A549 treated with RU486 at 1 μM for 4 hours (cell line): ENCODE data around the gene SERTAD1. TPM values are rescaled to one million over a fixed set of nuclear protein-coding genes. Genes with fewer than 3 reads are reported as not detected.

Experiments
- total RNA-seq: library from RNA; stranded (reverse); fragments of 200-300 nt; extraction: Qiagen RNA extraction; gene quantifications from 5 replicates; pipeline ENCODE4 v1.2.3, GENCODE V29; 2022; ENCODE audit warnings: low read depth

The SERTAD1 gene, protein sequence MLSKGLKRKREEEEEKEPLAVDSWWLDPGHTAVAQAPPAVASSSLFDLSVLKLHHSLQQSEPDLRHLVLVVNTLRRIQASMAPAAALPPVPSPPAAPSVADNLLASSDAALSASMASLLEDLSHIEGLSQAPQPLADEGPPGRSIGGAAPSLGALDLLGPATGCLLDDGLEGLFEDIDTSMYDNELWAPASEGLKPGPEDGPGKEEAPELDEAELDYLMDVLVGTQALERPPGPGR
- 24.4 to 39.2 TPM (median 32.1 TPM) in 5 replicates for total RNA-seq

DNA sequence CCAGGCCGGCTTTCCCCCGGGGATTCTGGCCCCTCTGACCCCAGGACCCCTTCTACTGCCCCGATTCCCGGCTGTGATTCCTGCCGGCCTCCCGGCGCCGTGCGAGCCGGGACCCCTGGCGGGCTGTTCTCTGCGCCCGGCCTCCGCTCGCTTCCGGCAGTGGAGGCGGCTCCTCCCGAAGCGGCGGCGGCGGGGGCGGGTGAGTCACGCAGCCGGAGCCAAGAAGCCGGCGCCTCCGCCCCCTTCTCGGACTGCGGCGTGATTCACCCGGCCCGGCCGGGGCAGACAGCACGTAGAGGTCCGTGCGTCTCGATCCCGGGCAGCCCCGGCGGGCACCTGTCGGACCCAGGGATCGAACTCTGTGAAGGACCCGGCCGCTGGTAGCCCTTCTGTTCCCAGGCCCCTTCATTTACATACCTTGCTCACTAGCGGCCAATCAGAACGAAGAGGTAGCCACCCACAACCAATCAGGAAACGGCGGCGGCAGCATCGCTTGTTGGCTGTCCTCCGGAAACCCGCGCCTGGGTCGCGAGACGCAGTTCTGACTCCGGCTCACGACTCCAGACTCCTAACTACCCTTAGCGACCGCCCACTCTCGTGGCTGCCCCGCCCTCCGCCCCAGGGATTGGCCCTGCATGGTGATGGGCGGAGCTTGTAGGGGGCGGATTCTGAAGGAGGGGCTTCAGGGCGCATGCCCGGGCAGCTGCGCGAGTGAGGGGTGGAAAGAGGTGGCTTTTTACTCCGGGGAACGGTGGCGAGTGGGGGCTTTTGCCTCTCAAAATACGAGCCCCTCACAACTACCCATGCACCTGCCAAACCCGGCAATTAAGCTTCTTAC is at the start of gene SERTAD1:
Gene SERTAD1 (minus strand): TSS at position 543 of the 838 bp plus-strand sequence. CDS start 2,446 bp downstream, outside the sequence.

GRCh38 chr19:40466985-40467734 is 41.4 kb upstream of the SERTAD1 start, which contains the start of gene SPTBN4:
Gene SPTBN4 (plus strand): TSS chr19:40467001. CDS start chr19:40472622, 5,621 bp downstream.

GRCh38 chr19:40465557-40466218 is 39.9 kb upstream of the SERTAD1 start, which contains the start of gene BLVRB:
Gene BLVRB (minus strand): TSS chr19:40465745. CDS start chr19:40465688, 57 bp downstream.

GRCh38 chr19:40444000-40444824 is 18.4 kb upstream of the SERTAD1 start, which contains the start of gene SERTAD3:
Gene SERTAD3 (minus strand): TSS chr19:40444335. CDS start chr19:40442080, 2,255 bp downstream.

DNA sequence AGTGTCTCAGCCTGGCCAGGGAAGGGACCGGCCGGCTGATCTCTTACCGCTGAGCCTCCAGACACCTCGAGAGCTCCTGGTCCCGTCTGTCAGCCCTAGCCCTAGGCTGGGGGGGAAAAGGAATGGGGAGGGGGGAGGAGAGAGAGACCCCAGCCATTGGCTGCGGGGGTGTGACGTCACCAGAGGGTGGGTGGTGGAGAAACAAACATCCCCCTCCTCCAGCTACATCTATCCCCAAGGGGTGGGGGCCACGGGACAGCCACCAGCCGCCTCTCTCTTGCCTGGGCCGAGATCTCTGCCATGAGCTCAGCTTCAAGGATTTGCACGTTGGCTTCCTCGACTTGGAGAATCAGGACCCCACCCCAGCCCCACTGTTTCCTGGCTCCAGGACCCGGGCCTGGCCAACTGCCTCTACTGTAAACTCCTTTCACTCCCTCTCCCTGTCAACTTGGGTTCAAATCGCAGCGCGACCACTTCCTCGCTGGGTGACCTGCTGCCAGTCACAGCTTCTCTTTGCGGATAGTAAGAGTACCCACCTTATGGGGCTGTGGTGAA is 12.4 kb downstream of the SERTAD1 start, which contains the start of gene PRX:
Gene PRX (minus strand): TSS at position 88 of the 555 bp plus-strand sequence. CDS start 5,446 bp downstream, outside the sequence.

GRCh38 chr19:40390084-40390742 is 35.6 kb downstream of the SERTAD1 start, which contains the start of gene HIPK4:
Gene HIPK4 (minus strand): TSS chr19:40390181. CDS start chr19:40389902, 279 bp downstream.

Other genes with a start within 250 kb of the SERTAD1 start
- gene MAP3K10, start 234.6 kb downstream of the SERTAD1 start, total RNA-seq = 13.3 to 19.3 TPM (median 17.7 TPM) in 5 replicates
- 0.14 to 0.81 TPM (median 0.51 TPM) in 5 replicates for gene TTC9B, start 207.6 kb downstream of the SERTAD1 start, total RNA-seq
- 0.14 to 0.63 TPM (median 0.34 TPM) in 4 of 5 replicates, not detected in the other for gene CCNP, start 199.3 kb downstream of the SERTAD1 start, total RNA-seq
- 119 to 188 TPM (median 159 TPM) in 5 replicates for gene AKT2, start 140.6 kb downstream of the SERTAD1 start, total RNA-seq
- 26.1 to 33.2 TPM (median 31.8 TPM) in 5 replicates for gene C19orf47, start 77.6 kb downstream of the SERTAD1 start, total RNA-seq
- gene PLD3, start 77.3 kb downstream of the SERTAD1 start, total RNA-seq = 235 to 282 TPM (median 255 TPM) in 5 replicates
- gene HIPK4, start 35.8 kb downstream of the SERTAD1 start, total RNA-seq = 0.15 to 0.32 TPM (median 0.19 TPM) in 5 replicates
- 1.2 to 1.7 TPM (median 1.3 TPM) in 5 replicates for gene PRX, start 12.6 kb downstream of the SERTAD1 start, total RNA-seq
- gene SERTAD3, start 18.3 kb upstream of the SERTAD1 start, total RNA-seq = 37.9 to 45.3 TPM (median 38.7 TPM) in 5 replicates
- 233 to 340 TPM (median 311 TPM) in 5 replicates for gene BLVRB, start 39.8 kb upstream of the SERTAD1 start, total RNA-seq
- gene SPTBN4, start 41.0 kb upstream of the SERTAD1 start, total RNA-seq = 0.59 to 1.3 TPM (median 0.90 TPM) in 5 replicates
- gene SHKBP1, start 150.9 kb upstream of the SERTAD1 start, total RNA-seq = 99.0 to 162 TPM (median 140 TPM) in 5 replicates
- gene LTBP4, start 175.4 kb upstream of the SERTAD1 start, total RNA-seq = 42.6 to 67.2 TPM (median 46.7 TPM) in 5 replicates